C4-2B (cell line): Measurements from ENCODE around the gene NHSL2.

Source experiments
- CTCF ChIP-seq: fragments of 450-650 bp; conservative IDR thresholded peaks from 2 replicates; pipeline ENCODE4 v1.5.1; 2017; ENCODE audit warnings: mild to moderate bottlenecking
- ZFX ChIP-seq: fragments of 450-650 bp; IDR thresholded peaks from 2 replicates; pipeline ENCODE4 v1.6.1; 2017

GRCh38 chrX:72023071-72023470 is 112.4 kb downstream of the NHSL2 start:
- no peak for TF ChIP-seq CTCF
- TF ChIP-seq ZFX = no peak
